GM23338 (cell line): ENCODE measurements around the gene FOXJ3. TPM values are rescaled to one million over a fixed set of nuclear protein-coding genes. Genes with fewer than 3 reads are reported as not detected.

Experiments
- ATAC-seq: fragments of 200-7000 bp; cut with Tn5 transposase; 3 replicates; pipeline ENCODE4 v1.9.1; 2020
- DNase-seq: peaks from one replicate; pipeline ENCODE4 v3.0.0-alpha.2; 2015; ENCODE audit warnings: low spot score
- H2AFZ ChIP-seq: fragments of 200-600 bp; sonication (generic); 2 replicates; pipeline ENCODE4 v1.8.0; 2016; ENCODE audit warnings: antibody characterized with exemption, mild to moderate bottlenecking, moderate library complexity
- H3F3A ChIP-seq: fragments of 200-600 bp; sonication (generic); replicated peaks from 2 replicates; pipeline ENCODE4 v1.8.0; 2017; ENCODE audit warnings: antibody characterized with exemption, mixed run types, low read depth
- H3K27ac ChIP-seq: fragments of 200-600 bp; sonication (generic); 2 replicates; pipeline ENCODE4 v1.6.1; 2016; ENCODE audit warnings: low read depth
- H3K27me3 ChIP-seq: fragments of 200-600 bp; sonication (generic); 2 replicates; pipeline ENCODE4 v1.8.0; 2016; ENCODE audit warnings: mild to moderate bottlenecking, mixed run types, moderate library complexity; ENCODE audit not compliant: insufficient read depth
- H3K36me3 ChIP-seq: fragments of 200-600 bp; sonication (generic); 2 replicates; pipeline ENCODE4 v1.8.0; 2016; ENCODE audit warnings: mild to moderate bottlenecking; ENCODE audit not compliant: insufficient read depth
- H3K4me1 ChIP-seq: fragments of 200-600 bp; sonication (generic); 2 replicates; pipeline ENCODE4 v1.8.0; 2016; ENCODE audit warnings: mild to moderate bottlenecking, moderate library complexity; ENCODE audit not compliant: insufficient read depth
- H3K4me2 ChIP-seq: fragments of 200-600 bp; sonication (generic); 2 replicates; pipeline ENCODE4 v1.7.1; 2017; ENCODE audit warnings: mixed run types
- H3K4me3 ChIP-seq: fragments of 200-600 bp; sonication (generic); 2 replicates; pipeline ENCODE4 v1.6.1; 2016; ENCODE audit warnings: mixed run types
- H3K79me2 ChIP-seq: fragments of 200-600 bp; sonication (generic); replicated peaks from 2 replicates; pipeline ENCODE4 v1.8.0; 2017; ENCODE audit warnings: mild to moderate bottlenecking; ENCODE audit not compliant: insufficient read depth
- H3K9me2 ChIP-seq: fragments of 200-600 bp; sonication (generic); 2 replicates; pipeline ENCODE4 v1.8.0; 2017; ENCODE audit not compliant: insufficient read depth
- H4K20me1 ChIP-seq: fragments of 200-600 bp; sonication (generic); replicated peaks from 2 replicates; pipeline ENCODE4 v1.8.0; 2017; ENCODE audit warnings: mild to moderate bottlenecking; ENCODE audit not compliant: insufficient read depth
- H3K27ac Mint-ChIP-seq: 2 replicates; pipeline ENCODE4 v1.8.0; 2020; ENCODE audit warnings: inconsistent platforms, mild to moderate bottlenecking, moderate library complexity, mixed read lengths
- H3K27me3 Mint-ChIP-seq: 3 replicates; pipeline ENCODE4 v1.8.0; 2022; ENCODE audit warnings: low read depth, mild to moderate bottlenecking, moderate library complexity, mixed read lengths, inconsistent platforms; ENCODE audit not compliant: insufficient read depth, poor library complexity
- H3K36me3 Mint-ChIP-seq: 3 replicates; pipeline ENCODE4 v1.8.0; 2021; ENCODE audit warnings: low read depth, mild to moderate bottlenecking, inconsistent platforms, moderate library complexity, mixed read lengths
- H3K4me1 Mint-ChIP-seq: 3 replicates; pipeline ENCODE4 v1.8.0; 2020; ENCODE audit warnings: mild to moderate bottlenecking, inconsistent platforms, mixed read lengths
- H3K4me3 Mint-ChIP-seq: 3 replicates; pipeline ENCODE4 v1.8.0; 2021; ENCODE audit warnings: moderate library complexity, mild to moderate bottlenecking, inconsistent platforms, mixed read lengths
- H3K9me3 Mint-ChIP-seq: 3 replicates; pipeline ENCODE4 v1.8.0; 2020; ENCODE audit warnings: moderate library complexity, mild to moderate bottlenecking, inconsistent platforms, mixed read lengths
- CREB1 ChIP-seq: fragments of 250-450 bp; sonication (Bioruptor Pico); IDR thresholded peaks from 2 replicates; pipeline ENCODE4 v1.5.0; 2020; ENCODE audit warnings: low read depth, mild to moderate bottlenecking, moderate library complexity
- EZH2phosphoT487 ChIP-seq: fragments of 200-600 bp; sonication (generic); IDR thresholded peaks from one replicate; pipeline ENCODE4 v1.8.1; 2018; ENCODE audit warnings: antibody characterized with exemption; ENCODE audit not compliant: unreplicated experiment
- JUNB ChIP-seq: IDR thresholded peaks from one replicate; pipeline ENCODE4 v1.6.1; 2016; ENCODE audit warnings: antibody characterized with exemption; ENCODE audit not compliant: unreplicated experiment
- NANOG ChIP-seq: IDR thresholded peaks from 2 replicates; pipeline ENCODE4 v1.6.1; 2016; ENCODE audit warnings: antibody characterized with exemption, borderline replicate concordance
- POLR2AphosphoS5 ChIP-seq: IDR thresholded peaks from 2 replicates; pipeline ENCODE4 v1.6.1; 2016; ENCODE audit warnings: antibody characterized with exemption, low read depth
- STAT1 ChIP-seq: IDR thresholded peaks from one replicate; pipeline ENCODE4 v1.6.1; 2016; ENCODE audit warnings: antibody characterized with exemption; ENCODE audit not compliant: unreplicated experiment
- ZNF114 ChIP-seq: fragments of 250-450 bp; sonication (Bioruptor Pico); IDR thresholded peaks from 2 replicates; pipeline ENCODE4 v1.5.0; 2020; ENCODE audit warnings: mild to moderate bottlenecking, moderate library complexity
- polyA plus RNA-seq: library from polyadenylated mRNA; unstranded; fragments of >200 nt; fragmentation: Nextera tagmentation; extraction: Ambion mirVana; gene quantifications from 2 replicates; pipeline ENCODE4 v1.2.1, GENCODE V29; 2016
- total RNA-seq: library from RNA; depleted of rRNA; stranded (reverse); fragments of >200 nt; shearing (Covaris generic); gene quantifications from 2 replicates; pipeline ENCODE4 v1.2.3, GENCODE V29; 2014
- TF ChIP-seq, protein P1 (sequence below): IDR thresholded peaks from one replicate; pipeline ENCODE4 v1.6.1; 2018; ENCODE audit warnings: antibody characterized with exemption; ENCODE audit not compliant: unreplicated experiment
- TF ChIP-seq, protein P2 (sequence below): IDR thresholded peaks from 2 replicates; pipeline ENCODE4 v1.6.1; 2016; ENCODE audit warnings: antibody characterized with exemption
- TF ChIP-seq, protein P3 (sequence below), 2 experiments: fragments of 200-600 bp in 1 of 2; sonication (generic) in 1 of 2; conservative IDR thresholded peaks; 2 replicates each; pipeline versions ENCODE4 v1.5.1 to v1.6.1; 2016 to 2017; ENCODE audit warnings: antibody characterized with exemption in 2 of 2, low read depth in 2 of 2, mild to moderate bottlenecking in 2 of 2, moderate library complexity in 1 of 2
- TF ChIP-seq, protein P4 (sequence below): fragments of 250-450 bp; sonication (Bioruptor Pico); IDR thresholded peaks from 2 replicates; pipeline ENCODE4 v1.5.0; 2020; ENCODE audit warnings: mild to moderate bottlenecking, moderate library complexity

FOXJ3 gene
- total and polyA plus RNA-seq, 2 experiments from 2014 or later: 36.6 to 53.3 TPM

DNA sequence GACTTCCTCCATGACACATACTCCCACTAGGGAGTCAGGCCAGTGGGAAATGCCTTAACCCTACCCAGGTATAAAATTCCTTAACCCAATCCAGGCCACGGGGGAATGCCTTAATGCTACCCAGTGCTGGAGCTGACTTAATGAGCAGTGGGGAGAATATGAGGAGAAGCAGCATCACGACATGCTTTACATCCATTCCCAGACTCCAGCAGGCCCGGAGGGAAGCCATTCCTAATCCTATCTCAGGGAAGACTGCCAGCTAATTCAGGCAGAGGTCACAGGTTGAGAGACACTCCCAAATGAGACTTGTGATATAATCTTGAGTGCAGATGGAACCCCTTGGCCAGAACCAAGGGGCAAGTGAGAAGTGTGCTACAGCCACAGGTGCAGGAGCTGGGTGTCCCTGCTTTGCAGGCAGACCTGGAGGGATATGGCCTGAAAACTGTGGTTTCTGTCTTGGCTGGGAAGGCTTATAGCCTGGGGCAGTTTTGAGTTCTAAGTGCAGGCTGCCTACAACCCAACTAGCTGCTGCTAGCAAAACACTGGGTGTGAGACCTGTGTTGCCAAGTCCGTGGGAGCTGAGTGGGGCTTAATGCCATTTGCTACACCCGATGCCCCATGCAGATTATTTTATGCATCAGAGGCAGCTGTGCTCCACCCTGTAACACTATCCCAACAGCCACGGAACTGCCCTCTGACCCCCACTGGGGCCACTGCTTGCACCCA lies 125.3 kb downstream of the FOXJ3 start:
- peaks cover 4% of the 10 kb centered on the region for H3K27me3 Mint-ChIP-seq
- Histone ChIP-seq H3K36me3 (no peaks in the 10 kb centered on the region), H3K4me3 (no peak overlapping the region), H3K4me1 (peaks cover 12% of the 10 kb centered on the region), H3K79me2 (peaks cover 81% of the 10 kb centered on the region), H3F3A (no peaks in the 10 kb centered on the region), H3K27me3 (no peaks in the 10 kb centered on the region), H4K20me1 (peaks cover 20% of the 10 kb centered on the region), H3K9me2 (0 out of 2 replicates have a peak, but pooled peaks cover 6% of the 10 kb centered on the region), H2AFZ (no peak overlapping the region), H3K27ac (no peak overlapping the region), H3K4me2 (no peak overlapping the region)
- no peak overlapping the region for H3K4me3 Mint-ChIP-seq
- H3K9me3 Mint-ChIP-seq: no peaks in the 10 kb centered on the region
- H3K4me1 Mint-ChIP-seq: peaks cover 46% of the 10 kb centered on the region
- no peak for DNase-seq
- ATAC-seq: peak; percentile 40
- TF ChIP-seq, protein P1, sequence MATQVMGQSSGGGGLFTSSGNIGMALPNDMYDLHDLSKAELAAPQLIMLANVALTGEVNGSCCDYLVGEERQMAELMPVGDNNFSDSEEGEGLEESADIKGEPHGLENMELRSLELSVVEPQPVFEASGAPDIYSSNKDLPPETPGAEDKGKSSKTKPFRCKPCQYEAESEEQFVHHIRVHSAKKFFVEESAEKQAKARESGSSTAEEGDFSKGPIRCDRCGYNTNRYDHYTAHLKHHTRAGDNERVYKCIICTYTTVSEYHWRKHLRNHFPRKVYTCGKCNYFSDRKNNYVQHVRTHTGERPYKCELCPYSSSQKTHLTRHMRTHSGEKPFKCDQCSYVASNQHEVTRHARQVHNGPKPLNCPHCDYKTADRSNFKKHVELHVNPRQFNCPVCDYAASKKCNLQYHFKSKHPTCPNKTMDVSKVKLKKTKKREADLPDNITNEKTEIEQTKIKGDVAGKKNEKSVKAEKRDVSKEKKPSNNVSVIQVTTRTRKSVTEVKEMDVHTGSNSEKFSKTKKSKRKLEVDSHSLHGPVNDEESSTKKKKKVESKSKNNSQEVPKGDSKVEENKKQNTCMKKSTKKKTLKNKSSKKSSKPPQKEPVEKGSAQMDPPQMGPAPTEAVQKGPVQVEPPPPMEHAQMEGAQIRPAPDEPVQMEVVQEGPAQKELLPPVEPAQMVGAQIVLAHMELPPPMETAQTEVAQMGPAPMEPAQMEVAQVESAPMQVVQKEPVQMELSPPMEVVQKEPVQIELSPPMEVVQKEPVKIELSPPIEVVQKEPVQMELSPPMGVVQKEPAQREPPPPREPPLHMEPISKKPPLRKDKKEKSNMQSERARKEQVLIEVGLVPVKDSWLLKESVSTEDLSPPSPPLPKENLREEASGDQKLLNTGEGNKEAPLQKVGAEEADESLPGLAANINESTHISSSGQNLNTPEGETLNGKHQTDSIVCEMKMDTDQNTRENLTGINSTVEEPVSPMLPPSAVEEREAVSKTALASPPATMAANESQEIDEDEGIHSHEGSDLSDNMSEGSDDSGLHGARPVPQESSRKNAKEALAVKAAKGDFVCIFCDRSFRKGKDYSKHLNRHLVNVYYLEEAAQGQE: no peak
- TF ChIP-seq NANOG: no peak
- no peak for TF ChIP-seq ZNF114 (CRISPR knock-in tag)
- TF ChIP-seq, protein P2, sequence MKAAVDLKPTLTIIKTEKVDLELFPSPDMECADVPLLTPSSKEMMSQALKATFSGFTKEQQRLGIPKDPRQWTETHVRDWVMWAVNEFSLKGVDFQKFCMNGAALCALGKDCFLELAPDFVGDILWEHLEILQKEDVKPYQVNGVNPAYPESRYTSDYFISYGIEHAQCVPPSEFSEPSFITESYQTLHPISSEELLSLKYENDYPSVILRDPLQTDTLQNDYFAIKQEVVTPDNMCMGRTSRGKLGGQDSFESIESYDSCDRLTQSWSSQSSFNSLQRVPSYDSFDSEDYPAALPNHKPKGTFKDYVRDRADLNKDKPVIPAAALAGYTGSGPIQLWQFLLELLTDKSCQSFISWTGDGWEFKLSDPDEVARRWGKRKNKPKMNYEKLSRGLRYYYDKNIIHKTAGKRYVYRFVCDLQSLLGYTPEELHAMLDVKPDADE: no peak
- TF ChIP-seq STAT1: no peak
- TF ChIP-seq, protein P3, sequence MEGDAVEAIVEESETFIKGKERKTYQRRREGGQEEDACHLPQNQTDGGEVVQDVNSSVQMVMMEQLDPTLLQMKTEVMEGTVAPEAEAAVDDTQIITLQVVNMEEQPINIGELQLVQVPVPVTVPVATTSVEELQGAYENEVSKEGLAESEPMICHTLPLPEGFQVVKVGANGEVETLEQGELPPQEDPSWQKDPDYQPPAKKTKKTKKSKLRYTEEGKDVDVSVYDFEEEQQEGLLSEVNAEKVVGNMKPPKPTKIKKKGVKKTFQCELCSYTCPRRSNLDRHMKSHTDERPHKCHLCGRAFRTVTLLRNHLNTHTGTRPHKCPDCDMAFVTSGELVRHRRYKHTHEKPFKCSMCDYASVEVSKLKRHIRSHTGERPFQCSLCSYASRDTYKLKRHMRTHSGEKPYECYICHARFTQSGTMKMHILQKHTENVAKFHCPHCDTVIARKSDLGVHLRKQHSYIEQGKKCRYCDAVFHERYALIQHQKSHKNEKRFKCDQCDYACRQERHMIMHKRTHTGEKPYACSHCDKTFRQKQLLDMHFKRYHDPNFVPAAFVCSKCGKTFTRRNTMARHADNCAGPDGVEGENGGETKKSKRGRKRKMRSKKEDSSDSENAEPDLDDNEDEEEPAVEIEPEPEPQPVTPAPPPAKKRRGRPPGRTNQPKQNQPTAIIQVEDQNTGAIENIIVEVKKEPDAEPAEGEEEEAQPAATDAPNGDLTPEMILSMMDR (conservative IDR thresholded peaks at IDR 0.05; ENCODE audit: low read depth in 2 of 2): no peak
- no peak for TF ChIP-seq EZH2phosphoT487
- TF ChIP-seq JUNB: no peak
- no peak for TF ChIP-seq POLR2AphosphoS5
- TF ChIP-seq CREB1 (CRISPR knock-in tag): no peak
- TF ChIP-seq, protein P4, sequence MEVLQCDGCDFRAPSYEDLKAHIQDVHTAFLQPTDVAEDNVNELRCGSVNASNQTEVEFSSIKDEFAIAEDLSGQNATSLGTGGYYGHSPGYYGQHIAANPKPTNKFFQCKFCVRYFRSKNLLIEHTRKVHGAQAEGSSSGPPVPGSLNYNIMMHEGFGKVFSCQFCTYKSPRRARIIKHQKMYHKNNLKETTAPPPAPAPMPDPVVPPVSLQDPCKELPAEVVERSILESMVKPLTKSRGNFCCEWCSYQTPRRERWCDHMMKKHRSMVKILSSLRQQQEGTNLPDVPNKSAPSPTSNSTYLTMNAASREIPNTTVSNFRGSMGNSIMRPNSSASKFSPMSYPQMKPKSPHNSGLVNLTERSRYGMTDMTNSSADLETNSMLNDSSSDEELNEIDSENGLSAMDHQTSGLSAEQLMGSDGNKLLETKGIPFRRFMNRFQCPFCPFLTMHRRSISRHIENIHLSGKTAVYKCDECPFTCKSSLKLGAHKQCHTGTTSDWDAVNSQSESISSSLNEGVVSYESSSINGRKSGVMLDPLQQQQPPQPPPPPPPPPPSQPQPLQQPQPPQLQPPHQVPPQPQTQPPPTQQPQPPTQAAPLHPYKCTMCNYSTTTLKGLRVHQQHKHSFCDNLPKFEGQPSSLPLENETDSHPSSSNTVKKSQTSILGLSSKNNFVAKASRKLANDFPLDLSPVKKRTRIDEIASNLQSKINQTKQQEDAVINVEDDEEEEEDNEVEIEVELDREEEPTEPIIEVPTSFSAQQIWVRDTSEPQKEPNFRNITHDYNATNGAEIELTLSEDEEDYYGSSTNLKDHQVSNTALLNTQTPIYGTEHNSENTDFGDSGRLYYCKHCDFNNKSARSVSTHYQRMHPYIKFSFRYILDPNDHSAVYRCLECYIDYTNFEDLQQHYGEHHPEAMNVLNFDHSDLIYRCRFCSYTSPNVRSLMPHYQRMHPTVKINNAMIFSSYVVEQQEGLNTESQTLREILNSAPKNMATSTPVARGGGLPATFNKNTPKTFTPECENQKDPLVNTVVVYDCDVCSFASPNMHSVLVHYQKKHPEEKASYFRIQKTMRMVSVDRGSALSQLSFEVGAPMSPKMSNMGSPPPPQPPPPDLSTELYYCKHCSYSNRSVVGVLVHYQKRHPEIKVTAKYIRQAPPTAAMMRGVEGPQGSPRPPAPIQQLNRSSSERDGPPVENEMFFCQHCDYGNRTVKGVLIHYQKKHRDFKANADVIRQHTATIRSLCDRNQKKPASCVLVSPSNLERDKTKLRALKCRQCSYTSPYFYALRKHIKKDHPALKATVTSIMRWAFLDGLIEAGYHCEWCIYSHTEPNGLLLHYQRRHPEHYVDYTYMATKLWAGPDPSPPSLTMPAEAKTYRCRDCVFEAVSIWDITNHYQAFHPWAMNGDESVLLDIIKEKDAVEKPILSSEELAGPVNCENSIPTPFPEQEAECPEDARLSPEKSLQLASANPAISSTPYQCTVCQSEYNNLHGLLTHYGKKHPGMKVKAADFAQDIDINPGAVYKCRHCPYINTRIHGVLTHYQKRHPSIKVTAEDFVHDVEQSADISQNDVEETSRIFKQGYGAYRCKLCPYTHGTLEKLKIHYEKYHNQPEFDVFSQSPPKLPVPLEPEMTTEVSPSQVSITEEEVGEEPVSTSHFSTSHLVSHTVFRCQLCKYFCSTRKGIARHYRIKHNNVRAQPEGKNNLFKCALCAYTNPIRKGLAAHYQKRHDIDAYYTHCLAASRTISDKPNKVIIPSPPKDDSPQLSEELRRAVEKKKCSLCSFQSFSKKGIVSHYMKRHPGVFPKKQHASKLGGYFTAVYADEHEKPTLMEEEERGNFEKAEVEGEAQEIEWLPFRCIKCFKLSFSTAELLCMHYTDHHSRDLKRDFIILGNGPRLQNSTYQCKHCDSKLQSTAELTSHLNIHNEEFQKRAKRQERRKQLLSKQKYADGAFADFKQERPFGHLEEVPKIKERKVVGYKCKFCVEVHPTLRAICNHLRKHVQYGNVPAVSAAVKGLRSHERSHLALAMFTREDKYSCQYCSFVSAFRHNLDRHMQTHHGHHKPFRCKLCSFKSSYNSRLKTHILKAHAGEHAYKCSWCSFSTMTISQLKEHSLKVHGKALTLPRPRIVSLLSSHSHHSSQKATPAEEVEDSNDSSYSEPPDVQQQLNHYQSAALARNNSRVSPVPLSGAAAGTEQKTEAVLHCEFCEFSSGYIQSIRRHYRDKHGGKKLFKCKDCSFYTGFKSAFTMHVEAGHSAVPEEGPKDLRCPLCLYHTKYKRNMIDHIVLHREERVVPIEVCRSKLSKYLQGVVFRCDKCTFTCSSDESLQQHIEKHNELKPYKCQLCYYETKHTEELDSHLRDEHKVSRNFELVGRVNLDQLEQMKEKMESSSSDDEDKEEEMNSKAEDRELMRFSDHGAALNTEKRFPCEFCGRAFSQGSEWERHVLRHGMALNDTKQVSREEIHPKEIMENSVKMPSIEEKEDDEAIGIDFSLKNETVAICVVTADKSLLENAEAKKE: no peak
- peaks cover 6% of the 10 kb centered on the region; the same call in 1 of the 3 replicates for H3K36me3 Mint-ChIP-seq
- H3K27ac Mint-ChIP-seq: no peak overlapping the region
